GM11168 (cell line): ENCODE data around the gene SFMBT2.
"Not testable (repeated sequence)": the region's sequence is repeated elsewhere in the genome, so short reads cannot be mapped to it uniquely, and the experiment has no call there.

Experiments used
- in situ Hi-C: fragments of 300-500 bp; cut with MboI; formaldehyde crosslinking; loops from one replicate; pipeline ENCODE4 v1.12.0; 2022; ENCODE audit warnings: low sequenced_read_pairs; ENCODE audit not compliant: unreplicated experiment

Gene SFMBT2

DNA sequence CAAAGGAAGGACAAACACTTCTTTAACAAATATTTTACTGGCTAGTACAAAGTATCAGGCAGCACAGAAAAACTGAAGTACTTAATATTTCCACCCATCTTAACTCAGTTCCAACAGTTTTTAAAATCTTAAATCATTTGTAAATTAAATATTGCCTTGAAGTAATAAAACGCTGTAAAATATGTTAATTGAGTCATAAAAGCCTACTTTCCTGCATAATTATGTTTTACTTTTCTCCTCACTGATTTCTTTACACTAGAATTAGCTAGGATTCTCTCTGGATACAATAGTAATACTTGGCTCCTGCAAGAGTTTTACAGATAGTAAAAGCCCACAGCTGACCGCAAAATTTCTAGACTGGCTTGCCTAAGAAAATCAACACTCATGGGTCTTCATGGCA lies 74.9 kb downstream of the SFMBT2 start:
- in situ Hi-C loops = no loop called here

DNA sequence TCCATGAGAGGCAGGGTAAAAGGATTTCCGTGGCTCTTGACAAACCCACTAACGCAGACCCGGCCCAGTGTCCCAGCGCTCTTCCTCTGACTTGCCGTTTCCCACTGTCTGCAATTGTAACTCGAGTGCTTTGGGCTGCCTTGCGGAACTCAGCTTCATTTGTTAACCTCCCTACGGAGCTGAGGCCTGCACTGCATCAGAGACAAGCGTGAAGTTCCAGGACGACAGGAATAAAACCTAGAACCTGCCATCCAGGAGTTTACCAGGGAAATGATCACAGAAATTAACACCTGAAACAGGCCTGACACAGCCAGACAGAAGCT lies 76.2 kb downstream of the SFMBT2 start:
- in situ Hi-C loops = no loop called here

DNA sequence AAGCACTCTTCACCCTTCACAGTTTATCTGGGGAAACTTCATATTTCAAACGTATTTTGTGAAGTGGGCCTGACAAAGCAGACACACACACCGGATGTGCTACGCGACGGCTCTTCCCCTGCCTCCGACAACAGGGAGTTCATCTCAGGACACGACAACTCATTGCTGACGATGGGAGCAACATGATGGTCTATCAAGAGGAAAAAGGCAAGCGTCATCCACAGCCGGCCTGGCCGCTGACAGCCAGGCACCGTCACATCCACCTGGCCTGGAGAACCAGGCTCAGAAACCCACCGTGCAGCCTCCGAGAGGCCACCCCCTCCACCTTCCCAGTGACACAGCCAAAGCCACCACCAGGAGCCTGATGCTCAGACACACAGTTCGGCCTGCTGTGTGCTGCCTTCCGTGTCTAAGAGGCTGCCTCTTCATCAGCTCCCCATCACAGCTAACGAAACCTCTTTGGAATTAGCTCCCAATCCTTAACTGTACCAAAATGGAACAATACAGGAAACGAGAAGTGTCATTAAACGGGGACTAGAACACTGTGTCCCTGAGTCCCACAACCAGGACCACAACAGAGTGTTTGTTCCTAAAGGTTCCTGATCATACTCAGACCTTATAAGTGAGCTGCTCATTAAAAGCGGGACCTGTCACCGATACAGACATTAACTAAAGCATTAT lies 76.7 kb downstream of the SFMBT2 start:
- in situ Hi-C loops = no loop called here

DNA sequence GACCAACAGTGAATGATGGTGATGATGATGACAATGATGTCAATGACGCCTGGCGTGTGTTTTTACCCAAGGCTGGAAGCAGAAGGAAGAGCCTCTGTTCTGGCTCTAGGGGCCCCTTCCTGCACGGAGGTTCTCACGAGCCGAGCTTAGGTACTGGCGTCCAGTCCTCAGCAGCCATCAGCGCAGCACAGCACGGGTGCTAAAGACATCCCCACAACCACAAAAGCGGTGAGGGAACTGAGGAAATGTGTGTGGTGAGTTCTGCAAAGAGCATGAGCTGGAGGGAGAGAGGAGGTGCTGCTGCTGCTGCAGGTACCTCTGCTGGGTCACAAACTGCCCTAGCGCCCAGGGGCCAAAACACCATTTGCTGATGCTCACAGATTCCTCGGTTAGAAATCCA lies 81.6 kb downstream of the SFMBT2 start:
- in situ Hi-C loops = no loop called here

DNA sequence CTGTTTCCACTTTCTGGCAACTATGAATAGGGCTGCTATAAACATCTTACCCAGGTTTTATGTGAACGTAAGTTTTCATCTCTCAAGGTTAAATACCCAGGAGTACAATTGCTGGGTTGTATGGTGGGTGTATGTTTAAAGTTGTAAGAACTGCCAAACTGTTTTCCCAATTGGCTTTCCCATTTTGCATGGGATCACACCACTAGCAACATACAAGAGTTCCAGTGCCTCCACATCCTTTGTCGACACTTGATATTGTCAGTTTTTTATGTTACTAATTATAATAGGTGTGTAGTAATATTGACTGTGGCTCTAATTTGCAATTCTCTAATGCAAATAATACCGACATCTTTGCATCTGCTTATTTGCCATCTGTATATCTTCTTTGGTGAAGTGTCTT lies 82.9 kb downstream of the SFMBT2 start:
- in situ Hi-C loops = no loop called here

DNA sequence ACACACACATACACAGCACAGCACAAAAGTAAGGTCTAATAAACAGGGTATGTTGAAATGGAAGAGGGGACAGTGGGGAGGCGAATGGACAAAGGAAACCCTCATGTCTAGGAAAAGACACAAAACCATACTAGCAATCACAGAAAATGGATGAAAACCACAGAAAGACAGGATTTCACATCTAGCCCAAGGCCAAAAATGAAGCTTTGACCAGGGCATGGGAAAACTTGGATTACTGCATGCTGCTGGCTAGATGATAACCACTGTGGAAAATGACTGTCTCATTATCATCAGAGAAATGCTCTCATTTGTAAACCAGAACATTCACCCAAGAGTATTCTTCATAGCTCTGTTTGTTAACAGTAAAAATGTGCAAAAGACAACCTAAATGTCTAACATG lies 88.2 kb downstream of the SFMBT2 start:
- in situ Hi-C loops = no loop called here

DNA sequence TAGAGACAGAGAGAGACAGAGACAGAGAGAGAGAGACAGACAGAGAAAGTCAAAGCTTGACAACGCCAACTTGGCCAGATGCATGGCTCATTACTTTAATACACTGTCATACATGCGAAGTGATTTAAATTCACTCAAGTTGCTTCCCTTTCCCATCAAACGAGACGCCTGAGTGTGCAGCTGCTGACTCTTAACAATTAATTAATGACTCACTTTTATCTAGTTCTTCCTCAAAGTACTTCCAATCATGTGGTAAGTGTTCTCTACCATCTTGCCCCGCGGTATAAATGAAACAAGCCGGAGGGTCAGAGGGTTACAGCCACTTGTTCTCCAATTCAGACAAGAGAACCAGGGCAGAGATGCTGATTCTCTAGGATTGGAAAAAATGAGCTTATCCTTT lies 90.8 kb downstream of the SFMBT2 start:
- in situ Hi-C loops = no loop called here

DNA sequence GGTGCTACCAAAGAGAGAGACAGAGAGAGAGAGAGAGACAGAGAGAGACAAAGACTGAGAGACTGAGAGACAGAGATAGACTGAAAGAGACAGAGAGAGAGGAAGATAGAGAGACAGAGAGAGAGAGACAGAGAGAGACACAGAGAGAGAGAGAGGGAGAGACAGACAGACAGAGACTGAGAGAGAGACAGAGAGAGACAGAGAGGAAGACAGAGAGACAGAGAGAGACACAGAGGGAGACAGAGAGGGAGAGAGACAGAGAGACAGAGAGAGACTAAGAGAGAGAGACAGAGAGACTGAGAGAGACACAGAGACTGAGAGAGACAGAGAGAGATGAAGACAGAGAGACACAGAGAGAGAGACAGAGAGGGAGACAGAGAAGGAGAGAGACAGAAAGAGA lies 91.2 kb downstream of the SFMBT2 start:
- in situ Hi-C loops = no loop called here

DNA sequence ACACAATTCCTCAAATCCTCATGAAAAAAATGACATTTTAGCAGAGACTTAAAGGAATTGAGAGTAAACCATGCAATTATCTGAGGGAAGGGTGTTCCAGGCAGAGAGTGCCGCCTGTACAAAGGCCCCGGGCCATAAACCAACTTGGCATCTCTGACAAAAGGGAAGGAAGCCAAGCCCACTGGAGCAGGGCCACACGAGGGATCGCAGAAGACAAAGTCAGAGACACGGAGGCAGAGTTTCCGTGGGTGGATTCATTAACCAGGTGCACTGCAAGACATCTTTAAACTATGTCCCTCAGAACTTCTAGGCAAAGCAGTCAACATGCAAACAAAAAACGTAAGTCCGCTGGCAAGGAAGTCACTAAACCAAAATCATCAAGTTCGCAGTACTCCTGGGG lies 92.0 kb downstream of the SFMBT2 start:
- in situ Hi-C loops = no loop called here

DNA sequence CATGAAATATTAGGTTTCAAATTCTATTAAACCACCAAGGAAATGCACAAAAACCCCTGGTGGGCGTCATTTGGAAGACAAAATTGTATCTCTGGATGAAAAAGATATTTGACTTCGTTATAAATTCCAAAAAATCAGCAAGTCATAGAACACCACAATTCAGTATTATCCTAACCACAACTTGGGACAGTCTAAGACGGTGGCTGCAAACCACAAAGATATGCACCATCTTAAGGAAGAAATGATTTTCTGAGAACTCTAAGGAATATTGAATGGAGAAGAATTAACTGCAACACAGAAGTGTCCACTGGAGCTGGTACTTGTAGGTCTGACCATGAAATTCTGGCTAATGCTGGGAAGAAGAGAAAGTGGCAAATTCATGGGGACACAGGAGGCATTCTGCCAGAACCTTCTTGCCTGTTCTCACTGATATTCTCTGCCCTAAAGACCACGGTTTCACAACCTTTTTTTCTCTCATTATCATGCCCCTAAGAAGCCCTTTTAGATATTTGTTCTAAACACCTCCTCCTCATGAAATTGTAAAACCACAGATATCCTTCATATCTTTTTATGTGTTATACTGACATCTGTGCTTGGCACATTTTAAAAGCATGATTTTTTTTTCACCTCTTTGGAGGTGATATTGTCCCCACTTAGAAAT lies 92.9 kb downstream of the SFMBT2 start:
- in situ Hi-C loops = no loop called here

DNA sequence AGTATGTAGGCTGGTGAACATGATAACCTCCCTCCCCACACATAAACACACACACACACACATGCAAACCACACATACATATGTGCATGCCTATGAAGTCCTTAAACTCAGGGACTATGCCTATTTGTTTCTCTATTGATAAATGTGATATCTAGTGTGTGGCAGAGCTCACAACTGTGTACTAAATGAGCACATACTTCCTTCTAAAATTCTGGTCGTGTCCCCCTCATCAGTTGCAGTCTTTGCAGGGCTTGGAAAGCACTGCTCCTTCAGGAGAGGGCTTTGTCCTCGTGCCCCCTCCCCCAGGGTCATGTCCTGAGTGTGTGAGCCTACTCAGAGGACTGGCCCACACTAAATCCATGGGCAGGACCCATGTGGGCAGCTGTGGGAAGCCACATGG lies 94.0 kb downstream of the SFMBT2 start:
- in situ Hi-C loops = no loop called here

DNA sequence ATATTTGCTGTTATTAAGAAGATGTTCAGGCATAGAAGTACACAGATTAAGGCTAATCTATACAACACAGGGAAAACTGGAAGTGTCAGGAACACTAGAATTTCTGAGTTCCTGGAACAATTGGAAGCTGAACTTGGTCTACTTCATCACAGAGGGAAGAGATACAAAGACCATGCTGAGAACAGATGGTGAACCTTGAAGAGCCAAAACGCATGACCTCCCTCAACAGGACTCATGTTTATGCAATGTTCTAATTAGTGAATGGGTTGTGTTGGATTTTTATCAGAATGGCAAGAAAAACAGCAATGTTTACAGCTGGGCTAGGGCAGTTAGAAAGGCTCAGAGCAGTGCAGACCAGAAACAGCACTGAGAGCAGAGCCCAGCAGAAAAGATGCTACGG lies 94.9 kb downstream of the SFMBT2 start:
- in situ Hi-C loops = no loop called here

DNA sequence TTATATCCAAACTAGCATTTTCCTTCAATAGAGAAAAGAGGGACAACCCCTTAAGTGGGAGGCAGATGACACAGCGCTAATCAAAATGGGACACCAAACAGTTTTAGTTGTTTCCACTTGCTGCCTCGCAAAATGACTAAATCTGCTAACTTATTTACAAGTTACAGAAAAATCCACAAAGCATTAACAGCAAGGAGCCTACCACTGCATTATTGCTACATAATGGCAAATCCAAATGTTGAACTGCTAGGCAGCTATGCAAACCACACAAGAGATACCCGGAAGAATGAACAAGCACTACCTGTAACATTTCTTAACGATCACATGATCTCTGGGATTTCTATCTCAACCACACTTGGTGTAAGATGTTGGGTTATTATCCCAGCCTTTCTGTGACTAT lies 96.7 kb downstream of the SFMBT2 start:
- in situ Hi-C loops = no loop called here

DNA sequence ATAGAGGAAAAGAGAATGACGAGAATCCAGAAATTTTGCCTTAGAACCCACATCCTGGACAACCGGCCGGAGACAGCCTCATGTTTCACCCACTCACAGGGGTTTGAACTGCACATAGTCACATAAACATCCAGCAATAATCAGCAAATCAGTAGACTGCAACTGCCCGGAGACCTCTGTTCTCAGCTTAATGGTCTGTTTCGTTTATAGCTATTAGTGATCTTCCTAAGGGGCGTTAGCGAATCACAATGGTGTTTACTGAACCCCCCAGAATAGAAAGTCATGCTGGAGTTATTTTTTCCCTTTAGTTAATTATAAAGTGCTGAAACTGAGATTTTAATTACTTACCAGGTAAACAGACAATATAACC lies 98.4 kb downstream of the SFMBT2 start:
- in situ Hi-C loops = no loop called here

DNA sequence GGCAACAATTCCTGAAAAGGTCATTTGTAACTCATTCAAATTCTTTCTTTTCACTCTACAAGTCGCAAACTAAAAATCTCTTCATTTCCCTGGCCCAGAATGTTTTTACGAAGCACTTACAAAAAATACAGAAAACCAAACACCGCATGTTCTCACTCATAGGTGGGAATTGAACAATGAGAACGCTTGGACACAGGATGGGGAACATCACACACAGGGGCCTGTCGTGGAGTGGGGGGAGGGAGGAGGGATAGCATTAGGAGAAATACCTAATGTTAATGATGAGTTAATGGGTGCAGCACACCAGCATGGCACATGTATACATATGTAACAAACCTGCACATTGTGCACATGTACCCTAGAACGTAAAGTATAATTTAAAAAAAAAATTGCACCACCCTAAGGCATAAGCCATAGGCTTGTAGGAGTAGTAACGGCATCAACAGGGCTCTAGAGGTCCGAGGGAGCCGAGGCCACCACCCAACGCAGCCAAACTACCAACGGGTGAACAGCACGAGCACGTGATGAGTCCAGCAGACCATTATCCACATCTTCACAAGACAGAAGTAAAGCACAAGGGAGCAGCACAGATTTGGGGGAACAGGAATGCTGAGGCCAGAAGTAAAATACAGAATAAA lies 98.9 kb downstream of the SFMBT2 start:
- in situ Hi-C loops = not testable (repeated sequence)

DNA sequence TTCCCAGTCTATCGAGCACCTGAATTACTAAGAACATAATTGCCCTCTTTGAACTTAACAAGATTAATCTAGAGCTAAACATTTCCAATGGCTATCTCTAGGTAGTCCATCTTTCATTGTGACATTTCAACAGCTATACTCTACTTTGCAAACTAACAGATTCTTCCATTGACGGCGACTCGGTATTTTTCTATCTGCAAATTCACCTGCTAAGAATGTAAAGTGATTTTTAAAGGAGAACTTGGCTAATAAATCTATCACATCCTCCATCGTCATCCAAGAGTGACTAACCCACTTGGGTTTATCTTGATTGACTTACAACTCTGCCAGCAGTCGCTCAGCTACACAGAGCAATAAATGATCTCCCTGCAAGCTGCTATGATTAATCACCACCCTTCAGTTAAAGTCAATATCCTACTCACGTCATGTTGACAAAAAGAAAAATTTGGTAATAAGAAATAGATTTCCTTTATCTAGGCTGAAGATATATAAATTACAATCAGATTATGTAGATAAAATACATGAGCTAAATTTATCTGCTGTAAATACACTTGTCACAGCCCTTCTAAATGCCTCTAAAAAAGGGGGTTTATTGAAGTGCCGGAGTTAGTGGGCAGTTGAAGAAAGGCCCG lies 99.5 kb downstream of the SFMBT2 start:
- in situ Hi-C loops = no loop called here

DNA sequence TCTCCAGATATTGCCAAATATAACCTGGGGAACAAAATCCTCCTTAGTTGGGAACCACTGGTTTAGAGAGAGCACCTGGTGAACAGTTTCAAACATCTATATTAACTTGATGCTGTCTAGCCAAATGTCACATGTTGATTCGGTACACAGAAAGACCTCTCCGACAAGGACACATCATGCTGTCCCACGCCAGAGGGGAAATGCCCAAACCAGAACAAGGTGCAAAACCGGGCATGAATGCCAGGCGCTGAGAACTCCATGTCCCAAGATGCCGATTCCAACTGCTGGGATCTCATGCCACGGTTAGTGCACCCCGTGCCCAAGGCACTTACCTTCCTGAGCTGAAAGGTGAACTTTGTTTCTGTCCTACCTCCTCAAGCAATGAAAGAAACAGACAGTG lies 100.8 kb downstream of the SFMBT2 start:
- in situ Hi-C loops = no loop called here

DNA sequence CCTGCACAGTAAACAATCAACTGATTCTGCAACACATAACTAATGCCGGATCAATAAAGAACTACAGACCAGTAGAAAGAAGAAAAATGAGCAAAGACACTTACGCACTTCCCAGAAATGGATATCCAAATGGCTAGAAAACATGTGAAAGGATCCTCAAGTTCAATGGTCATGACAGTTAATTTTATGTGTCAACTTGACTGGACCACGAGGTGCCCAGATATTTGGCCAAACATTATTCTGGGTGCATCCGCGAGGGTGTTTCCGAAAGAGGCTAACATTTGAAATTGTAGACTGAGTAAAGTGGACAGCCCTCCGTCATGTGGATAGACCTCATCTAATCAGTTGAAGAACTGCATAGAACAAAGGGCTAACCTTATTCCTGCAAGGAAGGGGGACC lies 102.0 kb downstream of the SFMBT2 start:
- in situ Hi-C loops = no loop called here

DNA sequence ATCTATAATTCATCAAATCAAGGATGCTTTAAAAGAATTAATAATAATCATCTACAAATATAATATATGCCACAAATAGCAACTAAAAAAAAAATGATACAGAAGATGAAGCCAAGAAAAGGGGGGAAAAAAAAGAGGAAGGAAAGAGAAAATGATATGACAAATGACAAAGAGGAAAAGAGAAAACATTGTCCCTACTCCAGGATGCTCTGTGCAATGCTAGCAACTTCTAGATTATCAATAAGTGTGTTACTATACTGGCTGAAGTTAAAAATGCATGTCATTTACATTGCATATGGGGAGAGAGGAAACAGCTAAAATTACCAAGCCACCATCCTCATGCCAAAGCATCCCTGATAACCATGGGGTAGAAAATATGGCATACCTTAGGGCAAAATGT lies 104.2 kb downstream of the SFMBT2 start:
- in situ Hi-C loops = no loop called here

DNA sequence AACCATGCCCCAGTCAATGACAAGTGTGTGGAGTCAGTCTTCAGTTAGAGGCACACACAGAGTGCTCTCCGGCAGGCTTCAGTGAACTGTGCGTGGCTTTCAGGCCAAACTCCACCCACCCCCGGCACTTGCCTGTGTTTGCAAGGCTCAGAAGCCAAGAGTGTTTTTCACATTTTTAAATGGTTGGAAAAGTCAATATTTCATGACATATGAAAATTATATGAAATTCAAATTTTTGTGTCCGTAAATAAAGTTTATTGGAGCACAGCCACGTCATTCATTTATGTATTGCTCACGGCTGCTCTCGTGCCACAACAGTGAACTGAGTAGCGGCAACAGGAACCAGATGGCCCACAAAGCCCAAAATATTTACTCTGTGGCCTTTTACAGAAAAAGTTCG lies 104.7 kb downstream of the SFMBT2 start:
- in situ Hi-C loops = no loop called here

DNA sequence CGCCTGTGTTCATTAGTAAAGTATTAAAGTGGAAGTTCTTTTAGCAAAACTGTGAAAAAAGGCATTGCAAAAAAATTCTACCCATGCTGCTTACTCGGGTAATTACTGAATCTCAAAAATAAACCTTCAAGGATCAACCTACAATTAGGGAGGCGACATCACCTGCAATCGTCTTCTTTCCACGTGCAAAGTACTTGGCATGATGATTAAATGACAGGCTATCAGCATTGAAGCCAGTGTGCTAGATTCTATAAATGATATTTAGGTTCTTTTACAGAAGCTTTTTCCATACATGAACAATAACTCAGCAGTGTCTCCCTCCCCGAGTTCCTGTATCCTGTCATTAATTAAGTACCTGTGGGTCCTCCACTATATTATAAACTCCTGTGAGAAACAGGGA lies 105.8 kb downstream of the SFMBT2 start:
- in situ Hi-C loops = no loop called here

DNA sequence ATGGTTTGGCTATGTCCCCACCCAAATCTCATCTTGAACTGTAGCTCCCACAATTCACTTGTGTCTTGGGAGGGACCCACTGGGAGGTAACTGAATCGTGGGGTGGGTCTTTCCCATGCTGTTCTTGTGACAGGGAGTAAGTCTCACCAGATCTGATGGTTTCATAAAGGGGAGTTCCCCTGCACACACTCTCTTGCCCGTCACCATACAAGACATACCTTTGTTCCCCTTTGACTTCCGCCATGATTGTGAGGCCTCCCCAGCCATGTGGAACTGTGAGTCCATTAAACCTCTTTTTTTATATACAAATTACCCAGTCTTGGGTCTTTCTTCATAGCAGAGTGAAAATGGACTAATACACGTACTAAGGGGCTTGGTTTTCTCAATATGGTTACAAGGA lies 106.7 kb downstream of the SFMBT2 start:
- in situ Hi-C loops = no loop called here
